AG09309 (cell line): ENCODE data around the gene S100A8.
A peak's percentile ranks its signal among the peaks of the same experiment; 100 is the strongest.

Experiments
- DNase-seq: peaks from one replicate; pipeline ENCODE4 v3.0.0-alpha.2; 2010; ENCODE audit warnings: low read depth
- H3K4me3 ChIP-seq: 2 replicates; pipeline ENCODE4 v1.5.1; 2011; ENCODE audit warnings: mild to moderate bottlenecking, low read depth, low read length, moderate library complexity; ENCODE audit not compliant: control insufficient read depth
- TF ChIP-seq, protein P1 (sequence below): IDR thresholded peaks from 2 replicates; pipeline ENCODE4 v1.5.1; 2011; ENCODE audit warnings: mild to moderate bottlenecking, low read depth, low read length, inconsistent platforms; ENCODE audit not compliant: insufficient read depth, control insufficient read depth; ENCODE audit errors: missing control alignments

S100A8 gene

DNA sequence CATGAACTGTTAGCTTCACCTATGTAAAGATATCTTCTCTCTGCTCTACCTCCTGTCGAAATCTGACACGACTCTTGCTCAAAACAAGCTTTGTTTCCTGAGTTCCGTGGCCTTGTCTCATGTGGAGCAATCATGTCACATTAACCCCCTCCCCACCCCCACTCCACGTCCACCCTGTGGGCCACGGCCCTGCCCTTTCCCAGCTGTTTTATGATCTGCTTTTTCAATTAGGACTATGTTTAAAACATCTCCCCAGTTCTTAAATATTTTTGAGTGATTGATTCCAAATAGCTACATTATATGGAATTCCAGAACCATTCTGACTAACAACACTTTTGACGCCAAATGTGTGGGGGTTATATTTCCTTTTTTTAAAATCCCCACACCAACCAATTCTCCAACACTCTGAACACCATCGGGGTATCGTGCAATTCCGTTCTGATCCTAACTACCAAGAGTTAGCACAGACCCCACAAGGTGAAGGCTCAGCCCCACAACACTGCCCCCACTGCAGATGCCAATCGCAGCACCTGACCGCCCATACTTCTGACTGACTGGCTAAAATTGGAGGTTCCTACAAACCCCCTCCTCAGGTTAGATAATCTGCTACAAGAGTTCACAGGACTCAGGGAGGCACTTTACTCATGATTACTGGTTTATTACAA, 12.7 kb upstream of the S100A8 start:
- no peak overlapping the region for H3K4me3 ChIP-seq
- DNase-seq = no peak
- TF ChIP-seq, protein P1, sequence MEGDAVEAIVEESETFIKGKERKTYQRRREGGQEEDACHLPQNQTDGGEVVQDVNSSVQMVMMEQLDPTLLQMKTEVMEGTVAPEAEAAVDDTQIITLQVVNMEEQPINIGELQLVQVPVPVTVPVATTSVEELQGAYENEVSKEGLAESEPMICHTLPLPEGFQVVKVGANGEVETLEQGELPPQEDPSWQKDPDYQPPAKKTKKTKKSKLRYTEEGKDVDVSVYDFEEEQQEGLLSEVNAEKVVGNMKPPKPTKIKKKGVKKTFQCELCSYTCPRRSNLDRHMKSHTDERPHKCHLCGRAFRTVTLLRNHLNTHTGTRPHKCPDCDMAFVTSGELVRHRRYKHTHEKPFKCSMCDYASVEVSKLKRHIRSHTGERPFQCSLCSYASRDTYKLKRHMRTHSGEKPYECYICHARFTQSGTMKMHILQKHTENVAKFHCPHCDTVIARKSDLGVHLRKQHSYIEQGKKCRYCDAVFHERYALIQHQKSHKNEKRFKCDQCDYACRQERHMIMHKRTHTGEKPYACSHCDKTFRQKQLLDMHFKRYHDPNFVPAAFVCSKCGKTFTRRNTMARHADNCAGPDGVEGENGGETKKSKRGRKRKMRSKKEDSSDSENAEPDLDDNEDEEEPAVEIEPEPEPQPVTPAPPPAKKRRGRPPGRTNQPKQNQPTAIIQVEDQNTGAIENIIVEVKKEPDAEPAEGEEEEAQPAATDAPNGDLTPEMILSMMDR = no peak

DNA sequence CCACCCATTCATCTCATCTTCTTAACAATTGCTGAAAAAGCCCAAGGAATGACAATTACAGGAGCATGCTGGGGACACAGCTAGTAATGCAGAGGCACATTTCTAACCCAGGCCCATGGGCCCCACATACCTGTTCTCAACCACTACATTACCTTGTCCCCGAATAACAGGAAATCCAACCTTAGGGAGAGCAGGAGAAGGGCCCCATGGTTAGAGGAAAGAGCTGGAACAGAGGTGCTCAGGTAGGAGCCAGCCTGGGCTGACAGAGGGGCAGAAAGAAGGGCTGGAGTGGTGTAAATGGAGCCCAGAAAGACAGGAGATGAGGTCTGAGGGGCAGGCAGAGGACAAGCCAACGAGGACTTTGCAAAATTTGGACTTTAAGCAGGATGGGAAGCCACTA, 11.4 kb upstream of the S100A8 start:
- TF ChIP-seq, protein P1 = no peak
- H3K4me3 ChIP-seq = no peak overlapping the region
- no peak for DNase-seq

DNA sequence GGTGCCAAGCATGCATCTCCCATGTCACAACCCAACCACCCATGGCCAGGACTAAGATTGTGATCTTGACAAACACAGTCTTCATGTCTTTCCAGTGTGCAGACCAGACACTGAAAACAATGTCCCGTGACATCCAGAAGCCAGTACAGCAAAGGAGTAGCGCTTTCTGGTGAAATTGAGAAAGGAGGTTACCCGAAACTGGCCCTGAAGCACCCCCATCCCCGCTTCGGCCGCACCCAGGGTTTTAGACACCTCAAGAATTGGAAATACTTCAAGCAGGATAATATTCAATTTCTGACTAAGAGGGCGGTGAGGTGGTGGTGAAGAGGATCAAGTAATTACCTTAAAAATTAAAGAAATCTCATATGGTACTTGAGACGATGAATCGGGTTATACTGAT, 10.6 kb upstream of the S100A8 start:
- H3K4me3 ChIP-seq = no peak overlapping the region
- TF ChIP-seq, protein P1 = no peak
- DNase-seq = no peak

DNA sequence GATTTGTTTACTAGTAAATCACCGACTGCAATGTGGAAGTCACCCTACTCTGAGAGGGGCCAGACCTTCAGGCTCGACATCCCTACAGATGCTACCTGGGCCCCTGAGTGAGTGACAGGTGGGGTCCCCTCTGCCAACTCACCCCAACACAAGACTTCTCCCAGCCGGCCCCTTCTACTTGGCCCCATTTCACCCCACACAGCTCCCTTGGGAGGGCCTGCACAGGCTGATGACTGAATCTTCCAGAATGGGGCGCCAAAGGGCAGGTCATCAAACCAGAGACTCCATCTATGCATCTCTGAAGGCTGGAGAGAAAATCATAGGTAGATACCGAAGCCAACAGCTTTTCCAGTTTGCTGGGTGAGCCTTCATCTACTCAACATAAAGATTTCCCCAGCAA, 9.4 kb upstream of the S100A8 start:
- TF ChIP-seq, protein P1 = peak; percentile 20
- H3K4me3 ChIP-seq = no peak overlapping the region
- no peak for DNase-seq

DNA sequence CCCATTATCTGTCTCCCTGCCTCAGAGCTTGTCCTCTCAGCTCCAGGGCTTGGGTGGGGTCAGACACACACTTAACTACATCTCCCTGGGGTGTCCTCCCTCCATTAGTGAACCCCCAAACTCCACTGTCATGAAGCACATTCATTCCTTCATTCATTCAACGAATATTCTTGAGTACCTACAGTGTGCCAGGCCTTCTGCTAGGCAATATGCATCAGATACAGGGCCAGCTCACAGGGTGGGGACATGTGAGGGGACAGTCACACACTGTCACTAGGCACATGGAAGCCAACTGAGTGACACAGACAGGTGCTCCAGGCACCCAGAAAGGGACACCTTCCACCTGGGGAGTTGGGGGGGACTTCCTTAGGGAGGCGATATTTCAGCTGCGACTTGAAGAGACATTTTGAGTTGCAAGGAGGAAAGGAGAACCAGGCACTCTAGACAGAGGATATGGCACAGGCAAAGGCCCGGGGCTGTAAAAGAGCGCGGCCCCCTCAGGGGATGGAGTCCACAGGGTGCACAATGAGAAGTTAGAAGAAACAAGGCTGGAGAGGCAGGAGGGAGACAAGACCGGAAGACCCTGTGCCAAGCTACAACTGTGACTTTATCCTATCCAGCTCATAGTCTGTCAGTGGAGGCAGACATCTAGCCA, 8.7 kb upstream of the S100A8 start:
- no peak for DNase-seq
- TF ChIP-seq, protein P1 = no peak
- no peak overlapping the region for H3K4me3 ChIP-seq

DNA sequence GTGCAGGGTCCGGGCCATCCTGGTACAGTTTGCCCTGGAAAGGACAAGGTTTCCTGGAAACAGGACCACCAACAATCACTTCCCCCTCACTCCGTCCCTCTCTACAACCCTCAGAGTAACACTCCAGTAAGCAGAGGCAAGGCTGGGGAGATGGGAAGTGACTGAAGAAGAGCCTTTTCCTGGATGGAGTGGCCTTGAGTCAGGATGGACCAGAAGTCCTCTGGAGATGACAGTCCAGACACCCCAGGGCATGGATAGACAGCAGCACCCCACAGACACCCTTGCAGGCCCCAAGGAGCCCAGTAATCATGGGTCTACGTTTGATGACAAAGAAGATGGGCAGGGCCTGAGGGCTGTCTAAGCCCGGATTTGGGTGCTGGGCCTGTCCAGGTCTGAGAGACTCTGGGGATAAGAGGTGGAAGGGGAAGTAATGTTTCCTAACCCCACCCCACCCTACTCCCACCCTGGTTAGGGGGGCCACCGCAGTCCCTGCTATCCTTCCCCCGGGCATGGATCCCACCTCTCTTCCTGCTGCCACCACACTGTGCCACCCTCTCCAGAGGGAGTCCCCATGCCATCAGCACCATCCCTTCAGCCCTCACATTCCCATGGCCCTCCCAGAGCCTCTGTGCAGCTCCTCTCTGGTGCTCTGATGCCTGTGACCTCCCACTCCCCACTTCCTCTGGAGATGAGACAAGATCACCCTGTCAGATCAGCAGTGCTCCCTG, 7.2 kb upstream of the S100A8 start:
- no peak for DNase-seq
- no peak overlapping the region for H3K4me3 ChIP-seq
- TF ChIP-seq, protein P1 = no peak
